Measurements from ENCODE around the gene NRP1.

Gene NRP1

GRCh38 chr10:33152750-33153149, 181.7 kb downstream of the NRP1 start:
- no peaks in the 10 kb centered on the region for H3K9me3 ChIP-seq (ENCODE audit: control insufficient read depth, low read length)
- H3K36me3 ChIP-seq (ENCODE audit: control insufficient read depth, insufficient read depth, low read length), result no peaks in the 10 kb centered on the region
- H3K9ac ChIP-seq (ENCODE audit: low read length), result no peak overlapping the region
- no peaks in the 10 kb centered on the region for H3K27me3 ChIP-seq (ENCODE audit: control insufficient read depth, insufficient read depth, low read length)
- peaks cover 12% of the 10 kb centered on the region for H3K4me1 ChIP-seq (ENCODE audit: control insufficient read depth, insufficient read depth, low read length)
- no peak overlapping the region for H3K4me3 ChIP-seq (ENCODE audit: low read length)

GRCh38 chr10:33152146-33152545, 182.3 kb downstream of the NRP1 start:
- no peak overlapping the region for H3K9ac ChIP-seq (ENCODE audit: low read length)
- H3K4me3 ChIP-seq (ENCODE audit: low read length), result no peak overlapping the region
- H3K36me3 ChIP-seq (ENCODE audit: control insufficient read depth, insufficient read depth, low read length), result no peaks in the 10 kb centered on the region
- H3K9me3 ChIP-seq (ENCODE audit: control insufficient read depth, low read length), result no peaks in the 10 kb centered on the region
- H3K4me1 ChIP-seq (ENCODE audit: control insufficient read depth, insufficient read depth, low read length), result peaks cover 12% of the 10 kb centered on the region
- no peaks in the 10 kb centered on the region for H3K27me3 ChIP-seq (ENCODE audit: control insufficient read depth, insufficient read depth, low read length)

- peaks cover 12% of the 10 kb centered on the region for H3K4me1 ChIP-seq (ENCODE audit: control insufficient read depth, insufficient read depth, low read length)
- no peak overlapping the region for H3K4me3 ChIP-seq (ENCODE audit: low read length)
- no peak overlapping the region for H3K9ac ChIP-seq (ENCODE audit: low read length)
- no peaks in the 10 kb centered on the region for H3K36me3 ChIP-seq (ENCODE audit: control insufficient read depth, insufficient read depth, low read length)
- H3K9me3 ChIP-seq (ENCODE audit: control insufficient read depth, low read length), result no peaks in the 10 kb centered on the region
- H3K27me3 ChIP-seq (ENCODE audit: control insufficient read depth, insufficient read depth, low read length), result no peaks in the 10 kb centered on the region
Measured at GRCh38 chr10:33151344-33151864, 183.1 kb downstream of the NRP1 start.

- peaks cover 8% of the 10 kb centered on the region for H3K4me1 ChIP-seq (ENCODE audit: control insufficient read depth, insufficient read depth, low read length)
- no peaks in the 10 kb centered on the region for H3K36me3 ChIP-seq (ENCODE audit: control insufficient read depth, insufficient read depth, low read length)
- H3K9ac ChIP-seq (ENCODE audit: low read length), result no peak overlapping the region
- no peaks in the 10 kb centered on the region for H3K27me3 ChIP-seq (ENCODE audit: control insufficient read depth, insufficient read depth, low read length)
- H3K9me3 ChIP-seq (ENCODE audit: control insufficient read depth, low read length), result no peaks in the 10 kb centered on the region
- no peak overlapping the region for H3K4me3 ChIP-seq (ENCODE audit: low read length)
Measured at GRCh38 chr10:33150889-33151288, 183.6 kb downstream of the NRP1 start.

GRCh38 chr10:33150146-33150545, 184.3 kb downstream of the NRP1 start:
- H3K4me1 ChIP-seq (ENCODE audit: control insufficient read depth, insufficient read depth, low read length), result peaks cover under 1% of the 10 kb centered on the region
- no peaks in the 10 kb centered on the region for H3K9me3 ChIP-seq (ENCODE audit: control insufficient read depth, low read length)
- H3K4me3 ChIP-seq (ENCODE audit: low read length), result no peak overlapping the region
- H3K9ac ChIP-seq (ENCODE audit: low read length), result no peak overlapping the region
- no peaks in the 10 kb centered on the region for H3K27me3 ChIP-seq (ENCODE audit: control insufficient read depth, insufficient read depth, low read length)
- no peaks in the 10 kb centered on the region for H3K36me3 ChIP-seq (ENCODE audit: control insufficient read depth, insufficient read depth, low read length)

- H3K27me3 ChIP-seq (ENCODE audit: control insufficient read depth, insufficient read depth, low read length), result no peaks in the 10 kb centered on the region
- H3K36me3 ChIP-seq (ENCODE audit: control insufficient read depth, insufficient read depth, low read length), result no peaks in the 10 kb centered on the region
- no peaks in the 10 kb centered on the region for H3K9me3 ChIP-seq (ENCODE audit: control insufficient read depth, low read length)
- no peaks in the 10 kb centered on the region for H3K4me1 ChIP-seq (ENCODE audit: control insufficient read depth, insufficient read depth, low read length)
- H3K4me3 ChIP-seq (ENCODE audit: low read length), result no peak overlapping the region
- H3K9ac ChIP-seq (ENCODE audit: low read length), result no peak overlapping the region
Measured at GRCh38 chr10:33147013-33147310, 187.5 kb downstream of the NRP1 start.

GRCh38 chr10:33146189-33147012, 188.1 kb downstream of the NRP1 start:
- H3K27me3 ChIP-seq (ENCODE audit: control insufficient read depth, insufficient read depth, low read length), result no peaks in the 10 kb centered on the region

GRCh38 chr10:33145451-33146188, 188.8 kb downstream of the NRP1 start:
- Histone ChIP-seq H3K36me3 (ENCODE audit: control insufficient read depth, insufficient read depth, low read length) (no peaks in the 10 kb centered on the region), H3K9me3 (ENCODE audit: control insufficient read depth, low read length) (no peaks in the 10 kb centered on the region), H3K9ac (ENCODE audit: low read length) (no peak overlapping the region), H3K27me3 (ENCODE audit: control insufficient read depth, insufficient read depth, low read length) (no peaks in the 10 kb centered on the region), H3K4me3 (ENCODE audit: low read length) (no peak overlapping the region), H3K4me1 (ENCODE audit: control insufficient read depth, insufficient read depth, low read length) (no peaks in the 10 kb centered on the region)

More at GRCh38 chr10:33146189-33147012, 188.1 kb downstream of the NRP1 start:
- Histone ChIP-seq H3K9ac (ENCODE audit: low read length) (no peak overlapping the region), H3K9me3 (ENCODE audit: control insufficient read depth, low read length) (no peaks in the 10 kb centered on the region), H3K4me3 (ENCODE audit: low read length) (no peak overlapping the region), H3K36me3 (ENCODE audit: control insufficient read depth, insufficient read depth, low read length) (no peaks in the 10 kb centered on the region), H3K4me1 (ENCODE audit: control insufficient read depth, insufficient read depth, low read length) (no peaks in the 10 kb centered on the region)

GRCh38 chr10:33143160-33143728, 191.2 kb downstream of the NRP1 start:
- H3K4me1 ChIP-seq (ENCODE audit: control insufficient read depth, insufficient read depth, low read length), result no peaks in the 10 kb centered on the region
- no peaks in the 10 kb centered on the region for H3K27me3 ChIP-seq (ENCODE audit: control insufficient read depth, insufficient read depth, low read length)
- no peaks in the 10 kb centered on the region for H3K9me3 ChIP-seq (ENCODE audit: control insufficient read depth, low read length)
- H3K4me3 ChIP-seq (ENCODE audit: low read length), result no peak overlapping the region
- no peak overlapping the region for H3K9ac ChIP-seq (ENCODE audit: low read length)
- no peaks in the 10 kb centered on the region for H3K36me3 ChIP-seq (ENCODE audit: control insufficient read depth, insufficient read depth, low read length)

- Histone ChIP-seq H3K36me3 (ENCODE audit: control insufficient read depth, insufficient read depth, low read length) (no peaks in the 10 kb centered on the region), H3K4me3 (ENCODE audit: low read length) (no peak overlapping the region), H3K27me3 (ENCODE audit: control insufficient read depth, insufficient read depth, low read length) (no peaks in the 10 kb centered on the region), H3K9me3 (ENCODE audit: control insufficient read depth, low read length) (no peaks in the 10 kb centered on the region), H3K4me1 (ENCODE audit: control insufficient read depth, insufficient read depth, low read length) (no peaks in the 10 kb centered on the region), H3K9ac (ENCODE audit: low read length) (no peak overlapping the region)
Measured at GRCh38 chr10:33142295-33142694, 192.2 kb downstream of the NRP1 start.

GRCh38 chr10:33141251-33141650, 193.2 kb downstream of the NRP1 start:
- H3K9me3 ChIP-seq (ENCODE audit: control insufficient read depth, low read length), result no peaks in the 10 kb centered on the region
- no peaks in the 10 kb centered on the region for H3K27me3 ChIP-seq (ENCODE audit: control insufficient read depth, insufficient read depth, low read length)
- H3K36me3 ChIP-seq (ENCODE audit: control insufficient read depth, insufficient read depth, low read length), result no peaks in the 10 kb centered on the region
- no peak overlapping the region for H3K4me3 ChIP-seq (ENCODE audit: low read length)
- H3K9ac ChIP-seq (ENCODE audit: low read length), result no peak overlapping the region
- no peaks in the 10 kb centered on the region for H3K4me1 ChIP-seq (ENCODE audit: control insufficient read depth, insufficient read depth, low read length)

- Histone ChIP-seq H3K4me1 (ENCODE audit: control insufficient read depth, insufficient read depth, low read length) (peaks cover 4% of the 10 kb centered on the region), H3K36me3 (ENCODE audit: control insufficient read depth, insufficient read depth, low read length) (no peaks in the 10 kb centered on the region), H3K4me3 (ENCODE audit: low read length) (no peak overlapping the region), H3K9ac (ENCODE audit: low read length) (no peak overlapping the region), H3K27me3 (ENCODE audit: control insufficient read depth, insufficient read depth, low read length) (no peaks in the 10 kb centered on the region), H3K9me3 (ENCODE audit: control insufficient read depth, low read length) (no peaks in the 10 kb centered on the region)
Measured at GRCh38 chr10:33139181-33139646, 195.3 kb downstream of the NRP1 start.

Data from mucosa of stomach (tissue), 1 donor.